CD4-positive, alpha-beta T cell treated with Interleukin-17A for 1 hour (primary cell): Measurements from ENCODE around the gene CADPS.

Source experiments
- DNase-seq: peaks from one replicate; pipeline ENCODE4 v3.0.0-alpha.2; 2020

The CADPS gene

DNA sequence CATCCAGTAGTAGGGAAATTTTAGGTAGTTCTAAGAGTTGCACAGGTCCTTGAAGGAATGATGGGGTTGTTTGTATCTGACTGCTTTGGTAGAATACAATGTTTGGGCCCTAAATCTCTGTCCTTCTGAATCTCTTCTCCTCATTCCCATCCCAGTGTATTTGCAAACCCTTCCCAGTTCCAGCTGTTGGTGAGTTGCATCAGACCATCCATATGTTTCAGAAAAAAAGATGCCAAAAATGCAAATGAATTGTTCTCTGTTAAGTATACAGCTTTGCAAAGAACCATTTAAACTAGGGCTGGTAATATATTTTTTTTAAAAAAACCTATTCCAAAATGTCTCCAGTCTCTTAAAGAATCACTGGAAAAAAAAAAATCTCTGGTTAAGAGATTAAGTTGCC is 251.0 kb downstream of the CADPS start:
- no peak for DNase-seq

- peak; percentile 7 for DNase-seq
Observed at GRCh38 chr3:62622553-62623174, 252.6 kb downstream of the CADPS start.

GRCh38 chr3:62621925-62622324 is 253.3 kb downstream of the CADPS start:
- DNase-seq = no peak

DNA sequence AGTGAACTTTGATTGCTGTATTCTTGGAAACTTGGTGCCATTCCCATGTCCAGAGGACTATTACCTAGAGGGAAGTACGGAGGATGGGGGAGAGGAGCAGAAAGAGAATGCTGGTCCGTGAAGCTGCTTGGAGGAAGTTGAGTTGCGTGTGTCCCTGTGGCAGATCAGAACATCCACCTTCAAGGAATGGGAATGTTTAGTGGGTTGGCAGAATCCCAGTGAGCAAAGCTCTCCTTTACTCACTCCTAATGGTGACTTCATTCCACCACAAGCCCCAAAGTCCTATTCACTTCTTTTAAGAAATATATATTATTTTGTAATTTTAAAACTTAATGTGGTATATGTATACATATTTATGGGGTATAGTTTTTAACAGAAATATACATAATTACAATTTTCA is 254.0 kb downstream of the CADPS start:
- DNase-seq = no peak

- no peak for DNase-seq
Observed at GRCh38 chr3:62615258-62615849, 259.9 kb downstream of the CADPS start.

GRCh38 chr3:62614527-62614926 is 260.7 kb downstream of the CADPS start:
- DNase-seq = no peak

- no peak for DNase-seq
Observed at GRCh38 chr3:62611541-62612240, 263.5 kb downstream of the CADPS start.

DNA sequence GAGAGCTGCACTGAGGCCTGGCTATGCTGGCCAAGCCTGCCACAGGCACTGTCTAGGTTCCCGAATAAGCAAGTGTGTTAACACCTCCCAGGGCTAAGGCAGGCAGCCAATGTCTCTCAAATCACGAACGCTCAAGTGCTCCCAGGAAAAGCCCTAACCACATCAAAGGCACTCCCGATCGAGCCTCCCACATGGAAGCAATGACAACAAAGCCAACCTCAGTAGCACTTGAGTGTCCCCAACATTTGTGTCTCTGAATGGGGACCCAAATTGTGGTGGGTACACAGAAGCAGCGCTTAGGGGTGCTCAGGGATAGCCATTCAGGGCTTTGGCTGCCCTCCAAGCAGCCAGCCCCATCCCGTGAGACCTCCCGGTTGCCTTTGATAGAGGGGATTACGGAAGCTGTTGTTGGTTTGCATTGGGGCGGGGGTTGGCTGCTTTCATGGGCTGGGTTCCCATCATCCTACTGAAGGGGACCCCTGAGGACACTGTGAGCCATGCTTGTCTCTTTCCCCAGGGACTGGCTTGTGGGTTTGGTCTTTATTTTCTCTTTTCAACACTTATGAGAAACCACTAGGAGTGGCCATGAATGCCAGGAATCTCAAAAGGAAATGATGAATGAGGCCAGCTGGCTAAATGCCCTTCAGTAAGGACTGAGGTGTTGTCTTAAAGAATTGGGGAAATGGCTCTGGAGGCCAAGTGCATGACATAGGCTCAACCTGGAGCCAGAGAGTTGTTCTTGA is 267.8 kb downstream of the CADPS start:
- no peak for DNase-seq

GRCh38 chr3:62605413-62606068 is 269.7 kb downstream of the CADPS start:
- DNase-seq = no peak

DNA sequence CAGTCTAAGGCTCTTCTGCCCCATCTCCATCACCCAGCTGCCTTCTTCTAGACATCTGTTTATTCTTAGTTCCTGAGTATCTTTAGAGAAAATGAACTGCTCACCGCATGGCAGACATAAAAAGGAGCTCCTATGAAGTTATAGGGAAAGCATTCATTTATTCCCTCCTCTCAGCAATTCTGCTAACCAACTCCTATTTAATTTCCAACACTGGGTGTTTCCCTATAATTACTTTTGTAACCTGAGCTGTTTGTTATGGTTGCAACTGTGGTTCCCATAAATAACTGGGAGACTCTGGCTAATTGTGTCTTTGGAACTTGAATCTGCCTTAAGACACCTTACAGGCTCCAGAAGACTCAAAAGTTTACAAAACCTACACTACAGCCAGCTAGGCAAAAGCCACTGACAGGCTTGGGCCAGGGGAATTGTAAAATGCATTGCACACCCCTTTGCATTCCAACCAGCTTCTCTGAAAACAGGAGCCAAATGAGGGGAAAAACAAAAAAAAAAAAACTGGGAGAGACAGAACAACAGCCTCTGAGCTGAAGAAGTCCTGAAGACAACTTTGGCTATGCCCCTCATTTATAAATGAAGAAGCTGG is 270.4 kb downstream of the CADPS start:
- DNase-seq = no peak

GRCh38 chr3:62604298-62604697 is 270.9 kb downstream of the CADPS start:
- DNase-seq = no peak

DNA sequence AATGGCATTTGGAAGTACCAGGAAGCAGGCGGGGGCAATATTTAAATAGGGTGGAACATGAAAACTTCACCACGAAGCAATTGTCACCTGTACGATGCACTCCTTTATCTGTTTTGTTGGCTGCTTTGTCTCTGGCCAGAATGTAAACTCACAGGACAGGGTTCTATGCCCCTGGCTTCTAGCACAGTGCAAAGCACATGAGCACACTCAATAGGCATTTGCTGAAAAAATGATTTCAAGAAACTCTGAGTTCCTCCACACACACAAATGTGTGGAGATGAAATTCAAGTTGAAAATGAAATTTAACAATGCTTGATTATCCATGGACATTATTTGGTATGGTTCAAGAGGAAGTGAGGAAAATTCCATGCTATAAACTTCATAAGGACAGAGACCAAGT is 272.2 kb downstream of the CADPS start:
- no peak for DNase-seq

GRCh38 chr3:62602129-62602770 is 273.0 kb downstream of the CADPS start:
- no peak for DNase-seq

- no peak for DNase-seq
Observed at GRCh38 chr3:62601238-62602070, 273.8 kb downstream of the CADPS start.

GRCh38 chr3:62600033-62600432 is 275.2 kb downstream of the CADPS start:
- DNase-seq = no peak

DNA sequence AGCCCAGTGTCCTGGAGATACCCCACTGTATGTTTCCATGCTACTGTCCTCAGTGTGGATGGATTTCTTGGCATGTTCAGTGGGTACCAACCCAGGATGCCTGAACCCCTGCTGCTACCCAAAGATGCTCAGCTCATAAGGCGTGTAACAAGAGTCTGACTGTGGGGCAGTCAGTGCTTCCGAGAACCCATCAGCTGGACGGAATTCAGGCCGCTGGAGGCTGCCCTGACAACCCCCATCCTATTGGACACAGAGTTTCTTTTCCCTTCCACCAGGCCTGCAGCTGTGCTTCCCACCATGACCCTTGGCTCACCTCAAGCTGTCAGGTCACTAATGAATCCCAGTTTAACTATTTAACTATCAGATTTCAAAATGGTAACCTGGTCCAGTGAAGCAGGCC is 277.7 kb downstream of the CADPS start:
- no peak for DNase-seq

- DNase-seq = no peak
Observed at GRCh38 chr3:62592408-62592807, 282.8 kb downstream of the CADPS start.

GRCh38 chr3:62589078-62589477 is 286.1 kb downstream of the CADPS start:
- DNase-seq = no peak

GRCh38 chr3:62587579-62588031 is 287.6 kb downstream of the CADPS start:
- no peak for DNase-seq

GRCh38 chr3:62587169-62587568 is 288.0 kb downstream of the CADPS start:
- no peak for DNase-seq

DNA sequence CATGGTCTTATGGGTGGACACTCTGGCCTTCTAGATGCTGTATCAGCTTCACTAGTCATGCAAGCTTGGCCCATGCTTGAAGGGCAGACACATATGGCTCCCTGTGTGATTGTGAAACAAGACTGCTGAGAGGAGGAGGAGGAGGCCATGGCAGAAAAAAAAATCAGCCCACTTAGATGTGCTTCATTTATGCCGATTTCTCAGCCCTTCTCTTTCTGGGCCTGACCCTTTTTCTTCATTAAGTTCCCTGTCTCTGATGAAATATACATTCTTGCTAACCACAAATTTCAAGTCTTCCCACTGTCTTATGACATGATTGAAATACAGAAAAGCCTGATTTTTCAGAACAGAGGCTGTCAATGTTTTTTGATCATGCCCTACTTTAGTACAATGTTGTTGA is 288.9 kb downstream of the CADPS start:
- no peak for DNase-seq
